SK-N-SH treated with all-trans-retinoic acid at 6 μM for 48 hours (cell line): ENCODE data around the gene PAQR8.

Source experiments
- ATAC-seq: fragments of 200-7000 bp; cut with Tn5 transposase; 3 replicates; pipeline ENCODE4 v1.9.1; 2020; ENCODE audit warnings: mild to moderate bottlenecking, moderate library complexity
- ARNTL ChIP-seq: fragments of 450-650 bp; formaldehyde crosslinking; IDR thresholded peaks from 2 replicates; pipeline ENCODE4 v1.5.0; 2020; ENCODE audit warnings: low read depth, mild to moderate bottlenecking, moderate library complexity, borderline replicate concordance
- BACH2 ChIP-seq: fragments of 250-450 bp; sonication (Bioruptor Pico); IDR thresholded peaks from 2 replicates; pipeline ENCODE4 v1.9.0; 2021; ENCODE audit warnings: mild to moderate bottlenecking, borderline replicate concordance
- CREB5 ChIP-seq: fragments of 250-450 bp; sonication (Bioruptor Pico); IDR thresholded peaks from 2 replicates; pipeline ENCODE4 v1.5.1; 2020; ENCODE audit warnings: low read depth, mild to moderate bottlenecking, moderate library complexity
- CSDC2 ChIP-seq: fragments of 250-450 bp; sonication (Bioruptor Pico); IDR thresholded peaks from 2 replicates; pipeline ENCODE4 v1.5.0; 2020; ENCODE audit warnings: mild to moderate bottlenecking, moderate library complexity
- CSRNP3 ChIP-seq: fragments of 250-450 bp; sonication (Bioruptor Pico); IDR thresholded peaks from 2 replicates; pipeline ENCODE4 v1.5.1; 2021; ENCODE audit warnings: mild to moderate bottlenecking, moderate library complexity
- ESRRG ChIP-seq: fragments of 250-450 bp; sonication (Bioruptor Pico); IDR thresholded peaks from 2 replicates; pipeline ENCODE4 v1.6.1; 2021; ENCODE audit warnings: mild to moderate bottlenecking
- GLIS3 ChIP-seq: fragments of 250-450 bp; sonication (Bioruptor Pico); IDR thresholded peaks from 2 replicates; pipeline ENCODE4 v1.5.0; 2020; ENCODE audit warnings: mild to moderate bottlenecking, moderate library complexity
- ISL1 ChIP-seq: fragments of 250-450 bp; sonication (Bioruptor Pico); IDR thresholded peaks from 2 replicates; pipeline ENCODE4 v2.1.2; 2022; ENCODE audit warnings: mild to moderate bottlenecking, moderate library complexity
- OSR1 ChIP-seq: fragments of 250-450 bp; sonication (Bioruptor Pico); IDR thresholded peaks from 2 replicates; pipeline ENCODE4 v1.8.0; 2022; ENCODE audit warnings: moderate library complexity, mild to moderate bottlenecking, inconsistent platforms
- PATZ1 ChIP-seq: fragments of 250-450 bp; sonication (Bioruptor Pico); IDR thresholded peaks from 2 replicates; pipeline ENCODE4 v1.8.0; 2020; ENCODE audit warnings: mild to moderate bottlenecking, moderate library complexity, borderline replicate concordance
- PPARA ChIP-seq: fragments of 250-450 bp; sonication (Bioruptor Pico); IDR thresholded peaks from 2 replicates; pipeline ENCODE4 v1.5.0; 2020; ENCODE audit warnings: mild to moderate bottlenecking, borderline replicate concordance
- RARB ChIP-seq: fragments of 250-450 bp; sonication (Bioruptor Pico); IDR thresholded peaks from 2 replicates; pipeline ENCODE4 v1.8.0; 2021; ENCODE audit warnings: mild to moderate bottlenecking, moderate library complexity
- SNAI2 ChIP-seq: fragments of 250-450 bp; sonication (Bioruptor Pico); IDR thresholded peaks from 2 replicates; pipeline ENCODE4 v1.5.0; 2020; ENCODE audit warnings: mild to moderate bottlenecking, moderate library complexity
- TCF4 ChIP-seq: fragments of 250-450 bp; sonication (Bioruptor Pico); IDR thresholded peaks from 2 replicates; pipeline ENCODE4 v1.8.0; 2021; ENCODE audit warnings: mild to moderate bottlenecking, moderate library complexity, borderline replicate concordance
- TOX ChIP-seq: fragments of 250-450 bp; sonication (Bioruptor Pico); IDR thresholded peaks from 2 replicates; pipeline ENCODE4 v1.8.0; 2021; ENCODE audit warnings: mild to moderate bottlenecking, moderate library complexity, borderline replicate concordance
- TSHZ2 ChIP-seq: fragments of 250-450 bp; sonication (Bioruptor Pico); IDR thresholded peaks from 2 replicates; pipeline ENCODE4 v1.5.0; 2020; ENCODE audit warnings: mild to moderate bottlenecking, moderate library complexity
- ZC3H10 ChIP-seq: fragments of 250-450 bp; sonication (Bioruptor Pico); IDR thresholded peaks from 2 replicates; pipeline ENCODE4 v1.5.1; 2021; ENCODE audit warnings: mild to moderate bottlenecking, moderate library complexity
- ZFP3 ChIP-seq: fragments of 250-450 bp; sonication (Bioruptor Pico); IDR thresholded peaks from 2 replicates; pipeline ENCODE4 v1.5.0; 2020; ENCODE audit warnings: mild to moderate bottlenecking, moderate library complexity
- ZFP30 ChIP-seq: fragments of 450-650 bp; formaldehyde crosslinking; IDR thresholded peaks from 2 replicates; pipeline ENCODE4 v1.5.0; 2022; ENCODE audit warnings: mild to moderate bottlenecking, moderate library complexity
- ZNF565 ChIP-seq: fragments of 450-650 bp; formaldehyde crosslinking; conservative IDR thresholded peaks from 2 replicates; pipeline ENCODE4 v1.5.0; 2020; ENCODE audit warnings: low read depth, mild to moderate bottlenecking, moderate library complexity
- ZNF70 ChIP-seq: fragments of 450-650 bp; formaldehyde crosslinking; IDR thresholded peaks from 2 replicates; pipeline ENCODE4 v1.5.0; 2020; ENCODE audit warnings: mild to moderate bottlenecking, moderate library complexity
- ZNF8 ChIP-seq: fragments of 450-650 bp; formaldehyde crosslinking; IDR thresholded peaks from 2 replicates; pipeline ENCODE4 v1.5.0; 2020; ENCODE audit warnings: mild to moderate bottlenecking, moderate library complexity

Gene PAQR8

DNA sequence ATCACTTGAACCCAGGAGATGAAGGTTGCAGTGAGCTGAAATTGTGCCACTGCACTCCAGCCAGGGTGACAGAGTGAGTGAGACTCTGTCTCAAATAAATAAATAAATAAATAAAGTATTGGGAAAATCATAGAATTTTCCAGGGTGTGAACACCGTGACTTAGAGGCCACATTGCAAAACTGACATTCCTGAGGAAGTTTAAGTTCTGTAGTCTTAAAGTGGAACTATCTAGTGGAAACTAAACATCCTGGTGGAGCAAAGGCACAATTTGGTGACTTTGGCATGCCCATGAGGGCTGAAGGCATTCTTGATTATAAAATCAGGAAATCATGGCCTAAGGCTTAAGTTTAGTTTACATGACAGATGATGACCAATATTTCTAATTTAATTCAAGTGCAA is 44.7 kb upstream of the PAQR8 start:
- TF ChIP-seq ZFP30 (CRISPR knock-in tag) (no peak), CSDC2 (CRISPR knock-in tag) (no peak), CSRNP3 (CRISPR knock-in tag) (no peak), ESRRG (CRISPR knock-in tag) (no peak), ARNTL (CRISPR knock-in tag) (no peak), BACH2 (CRISPR knock-in tag) (no peak), TCF4 (no peak), GLIS3 (CRISPR knock-in tag) (no peak), ZNF565 (CRISPR knock-in tag) (no peak), RARB (CRISPR knock-in tag) (no peak), ZNF8 (no peak), TOX (CRISPR knock-in tag) (no peak), ISL1 (CRISPR knock-in tag) (no peak), OSR1 (CRISPR knock-in tag) (no peak), ZNF70 (CRISPR knock-in tag) (no peak), SNAI2 (no peak), PATZ1 (CRISPR knock-in tag) (no peak), PPARA (CRISPR knock-in tag) (no peak)
- no peak for ATAC-seq

GRCh38 chr6:52317841-52318581 is 43.9 kb upstream of the PAQR8 start:
- no peak for TF ChIP-seq ZFP30 (CRISPR knock-in tag)
- no peak for TF ChIP-seq TCF4
- TF ChIP-seq ZFP3 (CRISPR knock-in tag): no peak
- TF ChIP-seq BACH2 (CRISPR knock-in tag): no peak
- TF ChIP-seq, all 23 proteins: peak for 0
- peak; percentile 76 for ATAC-seq

DNA sequence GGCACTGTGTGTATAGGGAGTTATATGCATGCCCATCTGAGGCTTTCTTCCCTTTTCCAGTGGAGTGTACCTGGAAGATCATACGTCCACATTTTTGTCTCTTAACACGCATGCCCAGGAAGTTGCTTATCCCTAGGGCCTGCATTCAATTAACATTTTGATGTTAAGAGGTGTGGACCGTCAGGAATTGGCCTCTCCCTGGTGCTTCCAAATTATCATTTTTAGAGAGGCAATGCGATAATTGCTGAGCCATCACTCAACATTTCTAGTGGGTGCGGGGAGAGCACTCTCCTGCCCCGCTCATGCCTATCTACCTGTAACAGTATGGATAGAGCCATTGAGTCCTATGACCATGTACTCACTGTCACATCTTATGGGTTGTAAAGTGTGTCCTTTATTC is 37.8 kb upstream of the PAQR8 start:
- no peak for ATAC-seq
- TF ChIP-seq SNAI2 (no peak), ARNTL (CRISPR knock-in tag) (no peak), ZC3H10 (CRISPR knock-in tag) (no peak), RARB (CRISPR knock-in tag) (no peak), OSR1 (CRISPR knock-in tag) (no peak), TOX (CRISPR knock-in tag) (no peak), CREB5 (CRISPR knock-in tag) (no peak), PPARA (CRISPR knock-in tag) (no peak), GLIS3 (CRISPR knock-in tag) (no peak), ESRRG (CRISPR knock-in tag) (no peak), ISL1 (CRISPR knock-in tag) (no peak), CSDC2 (CRISPR knock-in tag) (no peak), ZNF8 (no peak), TSHZ2 (CRISPR knock-in tag) (no peak), ZFP30 (CRISPR knock-in tag) (no peak), ZFP3 (CRISPR knock-in tag) (no peak), TCF4 (no peak), ZNF70 (CRISPR knock-in tag) (no peak)
